HG03045 (cell line): ENCODE results near the gene NTRK3.
"Not testable (repeated sequence)": the region's sequence is repeated elsewhere in the genome, so short reads cannot be mapped to it uniquely, and the experiment has no call there.

Source experiments
- ATAC-seq: cut with Tn5 transposase; IDR thresholded peaks from one replicate; pipeline ENCODE4 v1.9.1; 2021; ENCODE audit warnings: mild to moderate bottlenecking, moderate library complexity; ENCODE audit not compliant: unreplicated experiment

The NTRK3 gene

DNA sequence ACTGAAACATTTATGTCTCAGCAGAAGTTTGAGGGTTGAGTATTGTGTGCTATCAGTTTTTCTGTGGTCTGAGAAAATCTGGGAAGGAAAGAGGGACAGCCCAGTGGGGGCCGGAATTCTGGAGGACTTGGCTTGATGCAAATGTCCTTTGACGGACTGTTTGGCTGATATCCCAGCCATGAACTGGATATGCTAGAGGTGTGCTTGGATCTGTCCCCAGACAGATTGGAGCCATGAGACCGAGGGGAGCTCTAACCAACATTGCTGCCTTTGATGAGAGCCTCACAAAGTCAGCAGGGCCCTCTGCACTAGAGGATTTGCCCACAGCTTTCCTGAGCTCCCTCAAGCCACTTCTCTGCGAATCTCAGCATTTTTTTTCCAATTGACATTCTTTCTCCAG lies 405.6 kb downstream of the NTRK3 start:
- no peak for ATAC-seq

DNA sequence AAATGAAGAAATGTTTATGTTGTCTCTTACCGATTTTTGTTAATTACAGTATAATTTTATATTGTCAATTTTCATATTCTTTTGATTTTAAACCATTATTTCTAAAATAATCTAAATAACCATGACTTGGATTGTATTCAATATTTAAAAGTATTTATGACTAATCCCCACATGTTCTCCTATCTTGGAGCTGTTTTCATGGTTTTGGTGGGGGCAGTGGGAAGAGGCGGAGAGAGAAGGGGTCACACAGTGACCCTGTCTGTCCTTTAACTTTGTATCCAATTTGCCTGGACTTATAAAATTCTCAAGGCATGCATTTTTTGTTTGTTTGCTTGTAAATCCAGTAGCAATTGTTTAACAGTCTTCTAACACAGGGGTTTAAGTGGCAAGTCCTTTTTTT lies 407.4 kb downstream of the NTRK3 start:
- ATAC-seq, result no peak

DNA sequence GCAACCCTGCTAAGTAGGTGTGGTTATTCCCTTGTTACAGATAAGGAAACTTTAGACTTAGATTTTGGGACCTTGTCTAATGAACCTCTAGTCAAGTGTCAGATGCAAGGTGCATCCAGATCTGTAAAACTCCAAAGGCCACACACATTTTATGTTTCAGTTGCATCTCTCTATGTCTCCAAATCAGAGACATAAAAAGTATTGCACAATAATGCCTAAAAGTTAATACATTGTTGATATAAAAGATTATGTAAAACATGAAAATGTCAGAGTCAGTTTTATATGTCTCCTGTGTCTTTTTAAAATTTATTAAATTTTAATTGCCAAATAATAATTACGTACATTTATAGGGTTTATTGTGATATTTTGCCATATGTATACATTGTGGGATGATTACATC lies 408.5 kb downstream of the NTRK3 start:
- no peak for ATAC-seq

DNA sequence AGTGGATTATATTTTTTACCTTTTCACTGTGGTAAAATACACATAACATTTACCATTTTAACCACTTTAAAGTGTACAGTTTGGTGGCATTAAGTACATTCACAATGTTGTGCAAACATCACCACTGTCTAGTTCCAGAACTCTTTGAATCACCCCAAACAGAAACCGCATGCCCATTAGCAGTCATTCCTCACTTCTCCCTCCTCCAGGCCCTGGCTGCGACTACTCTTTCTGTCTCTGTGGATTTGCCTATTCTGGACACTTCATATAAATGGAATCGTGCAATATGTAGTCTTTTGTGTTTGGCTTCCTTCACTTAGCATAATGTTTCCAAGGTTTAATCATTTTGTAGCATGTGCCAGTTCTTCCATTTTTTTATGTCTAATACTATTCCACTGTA lies 409.8 kb downstream of the NTRK3 start:
- no peak for ATAC-seq

DNA sequence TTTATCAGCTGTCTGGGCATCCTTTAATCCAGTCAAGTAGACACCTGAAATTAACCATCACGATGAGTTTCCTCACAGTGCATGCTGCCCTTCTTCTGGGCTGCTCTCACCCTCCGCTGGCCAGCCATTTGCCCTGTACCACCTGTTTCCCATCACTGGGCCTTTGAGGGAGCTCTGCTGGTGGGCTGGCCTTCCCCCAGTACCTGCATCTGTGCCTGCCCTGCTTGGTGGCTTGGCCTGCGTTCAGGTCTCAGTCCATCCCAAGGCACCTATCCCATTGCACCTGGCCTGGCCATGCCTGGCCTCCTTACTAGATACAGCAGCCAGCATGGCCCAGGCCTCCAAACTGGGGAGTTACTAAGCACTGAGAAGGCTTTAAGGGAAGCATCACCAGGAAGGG lies 413.2 kb downstream of the NTRK3 start:
- ATAC-seq, result no peak

DNA sequence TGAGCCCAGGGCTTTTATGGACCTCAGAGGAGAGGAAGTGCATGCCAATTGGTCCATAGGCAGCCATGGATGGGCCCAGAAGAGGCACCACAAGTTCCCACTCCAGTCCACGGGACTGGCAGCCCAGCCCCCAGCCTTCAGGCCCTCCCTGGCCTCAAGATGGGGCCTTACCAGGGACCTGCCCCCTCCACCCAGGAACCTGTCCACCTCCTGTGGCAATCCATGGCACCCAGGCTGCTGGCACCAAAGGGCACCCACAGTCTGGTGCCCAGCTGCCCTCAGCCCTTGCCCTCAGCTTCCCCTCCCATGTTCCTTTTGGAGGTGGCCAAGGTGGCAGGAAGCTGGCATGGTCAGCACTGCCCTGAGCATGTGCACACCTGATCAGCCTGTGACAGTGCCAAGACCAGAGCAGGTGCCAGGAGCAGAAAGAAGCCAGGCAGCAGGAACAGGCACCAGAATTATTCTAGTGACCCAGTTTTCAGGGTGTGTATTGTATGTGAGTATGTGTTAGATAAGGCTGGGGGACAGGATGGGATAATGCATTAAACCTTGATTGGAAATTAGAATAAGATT lies 415.0 kb downstream of the NTRK3 start:
- no peak for ATAC-seq

DNA sequence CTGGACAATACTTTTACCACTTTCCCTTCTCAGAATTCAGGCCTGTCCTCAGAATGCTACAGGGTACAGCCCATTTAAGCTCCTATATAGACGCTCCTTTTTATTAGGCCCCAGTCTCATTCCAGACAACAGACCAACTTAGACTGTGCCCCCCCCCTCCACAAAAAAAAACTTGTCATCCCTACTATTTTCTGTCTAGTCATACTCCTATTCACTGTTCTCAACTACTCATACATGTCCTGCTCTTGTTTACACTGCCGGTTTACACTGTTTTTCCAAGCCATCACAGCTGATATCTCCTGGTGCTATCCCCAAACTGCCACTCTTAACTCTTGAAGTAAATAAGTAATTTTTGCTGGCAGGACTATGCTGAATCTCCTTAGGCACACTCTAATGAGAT lies 420.7 kb downstream of the NTRK3 start:
- ATAC-seq, result not testable (repeated sequence)

DNA sequence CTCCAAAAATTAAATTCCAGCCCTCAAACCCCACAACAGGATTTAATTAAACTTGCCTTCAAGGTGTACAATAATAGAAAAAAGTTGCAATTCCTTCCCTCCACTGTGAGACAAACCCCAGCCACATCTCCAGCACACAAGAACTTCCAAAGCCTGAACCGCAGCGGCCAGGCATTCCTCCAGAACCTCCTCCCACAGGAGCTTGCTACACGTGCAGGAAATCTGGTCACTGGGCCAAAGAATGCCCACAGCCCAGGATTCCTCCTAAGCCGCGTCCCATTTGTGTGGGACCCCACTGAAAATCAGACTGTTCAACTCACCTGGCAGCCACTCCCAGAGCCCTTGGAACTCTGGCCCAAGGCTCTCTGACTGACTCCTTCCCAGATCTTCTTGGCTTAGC lies 423.2 kb downstream of the NTRK3 start:
- not testable (repeated sequence) for ATAC-seq

DNA sequence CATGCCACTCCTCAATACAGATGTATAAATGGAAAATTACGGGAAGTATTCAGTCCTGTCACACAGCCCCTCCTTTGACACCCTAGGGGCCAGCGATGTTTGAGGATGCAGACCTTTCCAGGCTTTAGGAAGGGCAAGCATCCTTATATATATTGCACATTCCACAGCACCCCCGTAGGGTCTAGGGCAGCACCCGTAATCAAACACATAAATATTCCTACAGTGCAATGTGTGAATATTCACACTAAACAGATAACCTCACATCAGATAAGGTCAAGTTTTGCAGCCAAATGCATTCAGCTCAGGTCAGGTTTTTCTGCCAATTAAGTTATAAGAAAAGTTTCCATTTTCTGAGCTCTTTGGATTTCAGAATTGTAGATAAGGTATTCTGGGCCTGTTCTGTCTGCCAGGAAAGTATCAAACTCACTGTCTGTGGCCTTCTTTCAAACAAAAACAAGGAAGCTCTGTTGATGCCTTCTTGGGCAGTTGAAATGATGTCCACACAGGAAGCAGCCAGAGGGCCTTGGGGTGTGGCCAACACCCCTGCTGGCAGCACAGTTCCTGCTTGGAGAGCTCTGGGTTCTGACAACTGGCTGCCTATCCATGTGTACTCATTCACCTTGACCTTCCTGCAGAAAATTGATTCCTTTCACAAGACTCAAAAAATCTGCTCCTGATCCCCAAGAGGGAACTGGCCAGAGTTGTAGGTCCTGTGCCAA lies 427.0 kb downstream of the NTRK3 start:
- no peak for ATAC-seq

DNA sequence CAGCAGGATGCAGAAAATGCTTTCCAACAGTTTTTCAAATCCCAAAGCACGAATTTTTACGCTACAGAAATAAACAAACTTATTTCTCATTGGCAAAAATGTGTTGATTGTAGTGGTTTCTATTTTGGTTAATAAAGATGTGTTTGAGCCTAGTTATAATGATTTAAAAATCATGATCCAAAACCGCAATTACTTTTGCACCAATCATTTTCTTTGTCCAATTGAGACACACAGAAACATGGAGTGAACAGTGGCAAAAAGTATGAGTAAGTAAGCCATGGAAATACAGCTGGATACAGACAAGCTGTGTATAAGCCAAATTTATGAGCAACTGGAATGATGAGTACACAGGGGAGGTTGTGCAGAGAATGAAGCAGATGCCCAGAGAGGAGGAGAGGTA lies 427.9 kb downstream of the NTRK3 start:
- ATAC-seq, result no peak

DNA sequence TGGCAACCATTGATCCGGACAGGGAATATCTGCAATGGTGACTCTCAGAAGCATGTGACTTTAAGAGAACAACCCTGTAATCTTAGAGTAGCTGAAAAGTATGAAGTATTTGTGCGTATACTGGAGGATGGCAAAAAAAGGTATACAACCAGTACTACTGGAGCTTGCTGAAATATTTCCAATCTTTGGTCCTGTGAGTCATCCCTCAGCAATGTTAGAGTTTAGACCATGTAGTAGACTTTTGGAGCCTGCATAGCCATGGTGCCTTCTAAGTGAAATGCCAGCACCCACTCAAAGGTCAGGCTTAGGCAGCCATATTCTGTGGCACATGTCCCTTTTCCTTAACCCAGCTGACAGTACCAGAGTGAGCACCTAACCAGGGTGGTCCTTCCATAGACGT lies 429.4 kb downstream of the NTRK3 start:
- no peak for ATAC-seq

DNA sequence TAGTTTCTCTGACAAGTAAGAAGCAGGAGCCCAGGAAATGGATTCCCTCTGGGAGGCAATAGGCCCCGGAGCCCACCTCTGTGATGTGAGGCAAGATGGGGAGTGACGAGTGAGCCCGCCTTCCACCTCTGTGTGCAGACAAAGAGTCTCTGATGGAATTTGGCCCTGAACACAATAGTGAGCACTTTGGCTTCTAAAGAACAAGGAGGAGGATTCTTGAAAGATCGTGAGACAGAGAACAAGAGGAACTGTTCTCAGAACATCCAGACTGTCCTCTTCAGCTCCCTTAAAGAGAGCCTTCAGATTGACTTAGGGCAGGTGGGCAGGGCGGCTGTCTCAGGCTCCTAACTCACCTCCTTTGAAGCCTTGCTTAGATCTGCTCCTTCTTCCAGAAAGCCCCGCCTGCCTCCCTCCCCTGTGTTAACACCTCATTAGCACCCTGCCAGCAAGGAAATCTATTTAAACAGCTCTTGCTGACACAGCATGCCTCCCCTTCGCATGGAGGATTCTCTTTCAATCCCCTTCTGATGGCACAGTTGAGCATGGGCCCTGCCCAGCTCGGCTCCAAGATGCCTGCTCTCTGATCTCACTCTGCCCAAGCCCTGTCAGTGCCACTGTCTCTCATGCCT lies 430.3 kb downstream of the NTRK3 start:
- ATAC-seq, result no peak

DNA sequence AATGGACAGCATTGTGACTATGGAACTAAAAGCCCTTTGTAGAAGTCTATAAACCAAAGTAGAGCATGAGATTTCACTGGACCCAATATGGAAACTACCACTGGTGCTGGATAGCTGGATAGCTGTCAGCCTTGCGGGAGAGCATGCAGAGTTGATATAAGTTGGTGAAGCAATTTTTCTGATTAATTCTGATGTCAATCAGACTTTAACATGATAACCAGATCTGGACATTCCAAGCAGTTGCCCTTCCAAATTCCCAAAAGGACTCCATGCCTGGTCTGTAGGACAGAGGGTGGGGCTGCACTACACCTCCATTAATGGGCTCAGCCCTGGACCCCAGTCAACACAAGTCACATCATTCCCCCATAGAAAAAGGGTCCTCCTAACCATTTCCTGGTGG lies 437.8 kb downstream of the NTRK3 start:
- no peak for ATAC-seq

DNA sequence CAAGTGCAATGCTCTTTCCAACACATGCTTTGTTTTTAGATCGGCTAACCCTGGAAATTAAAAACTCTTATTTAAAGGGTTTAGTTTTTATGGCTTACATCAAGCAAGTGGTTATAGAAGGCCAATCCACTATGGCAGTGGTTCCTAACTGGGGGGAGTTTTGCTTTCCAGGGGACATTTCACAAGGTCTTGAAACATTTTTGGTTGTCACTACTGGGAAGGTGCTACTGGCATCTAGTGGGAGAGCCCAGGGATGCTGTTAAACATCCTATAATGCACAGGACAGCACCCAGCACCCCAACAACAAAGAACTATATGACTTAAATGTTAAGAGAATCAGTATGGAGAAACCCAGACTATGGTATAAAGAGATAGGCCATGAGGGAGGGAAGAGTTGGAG lies 439.0 kb downstream of the NTRK3 start:
- no peak for ATAC-seq

DNA sequence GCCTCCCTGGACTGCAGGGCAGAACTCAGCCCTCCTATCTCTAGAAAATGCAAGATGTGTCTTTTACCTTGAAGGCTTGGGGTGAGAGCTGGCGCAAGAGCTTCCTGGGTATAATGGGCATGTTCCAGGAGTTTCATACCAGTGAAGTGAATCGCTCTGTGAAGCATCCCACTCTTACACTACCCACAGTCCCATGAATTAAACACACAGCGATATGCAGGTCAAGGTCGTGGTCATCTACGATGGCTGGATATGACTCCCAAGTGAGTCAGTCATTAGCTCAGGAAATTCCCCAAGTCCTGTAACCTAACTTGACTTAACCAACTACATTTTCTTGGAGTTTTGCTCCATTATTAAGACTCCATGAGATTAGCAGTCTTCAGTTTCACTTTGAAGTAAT lies 439.7 kb downstream of the NTRK3 start:
- no peak for ATAC-seq

DNA sequence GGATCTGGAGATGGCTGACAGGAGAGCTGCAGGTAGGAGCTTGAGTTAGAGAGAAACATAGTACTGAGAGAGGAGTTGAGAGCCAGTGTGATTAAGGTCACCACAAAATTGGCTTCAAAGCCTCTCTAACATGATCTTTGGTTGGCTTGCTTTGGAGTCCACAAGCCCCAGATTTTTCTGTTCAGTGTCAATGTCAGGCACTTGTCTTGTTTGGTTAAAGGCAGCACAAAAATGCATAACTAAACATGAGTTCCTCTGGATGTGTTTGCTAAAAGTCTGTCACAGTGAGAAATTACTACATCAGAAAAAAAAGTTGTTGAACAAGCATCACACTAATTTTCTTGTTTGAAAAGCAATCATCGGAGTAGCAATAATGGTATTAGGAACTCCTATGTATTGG lies 440.5 kb downstream of the NTRK3 start:
- ATAC-seq, result no peak
